ENCODE data around the gene PEMT.

GRCh38 chr17:17554266-17554665, 37.2 kb downstream of the PEMT start:
- TF ChIP-seq CTCF (conservative IDR thresholded peaks at IDR 0.05; ENCODE audit: low read depth in 2 of 2) (no peak), POLR2AphosphoS5 (IDR thresholded peaks at IDR 0.05; ENCODE audit: low read depth) (no peak), EZH2 (IDR thresholded peaks at IDR 0.05; ENCODE audit: low read depth, unreplicated experiment) (no peak), CREB1 (CRISPR knock-in tag; IDR thresholded peaks at IDR 0.05; ENCODE audit: low read depth) (no peak), REST (IDR thresholded peaks at IDR 0.05; ENCODE audit: unreplicated experiment) (no peak), EZH2phosphoT487 (IDR thresholded peaks at IDR 0.05; ENCODE audit: unreplicated experiment) (no peak), NANOG (IDR thresholded peaks at IDR 0.05; ENCODE audit: borderline replicate concordance) (no peak), JUNB (IDR thresholded peaks at IDR 0.05; ENCODE audit: unreplicated experiment) (no peak), ETS1 (IDR thresholded peaks at IDR 0.05) (no peak), ZNF462 (CRISPR knock-in tag; IDR thresholded peaks at IDR 0.05) (no peak), ZNF114 (CRISPR knock-in tag; IDR thresholded peaks at IDR 0.05) (no peak), ZNF331 (CRISPR knock-in tag; IDR thresholded peaks at IDR 0.05; ENCODE audit: low read depth) (no peak)
